Measurements from ENCODE around the gene ENPP7.
"Not testable (repeated sequence)": the region's sequence is repeated elsewhere in the genome, so short reads cannot be mapped to it uniquely, and the experiment has no call there.

Gene ENPP7

GRCh38 chr17:79754903-79755302, 24.2 kb downstream of the ENPP7 start:
- not testable (repeated sequence) for H2AFZ ChIP-seq (ENCODE audit: low read depth, low read length); H3K4me3 ChIP-seq (ENCODE audit: low read length); H3K36me3 ChIP-seq (ENCODE audit: insufficient read depth, low read length); H3K27me3 ChIP-seq (ENCODE audit: insufficient read depth, low read length); H3K9me3 ChIP-seq (ENCODE audit: low read length); H3K4me1 ChIP-seq (ENCODE audit: insufficient read depth, low read length)

- Histone ChIP-seq H3K4me1 (ENCODE audit: insufficient read depth, low read length) (no peaks in the 10 kb centered on the region), H3K36me3 (ENCODE audit: insufficient read depth, low read length) (no peaks in the 10 kb centered on the region), H2AFZ (ENCODE audit: low read depth, low read length) (no peak overlapping the region), H3K4me3 (ENCODE audit: low read length) (no peak overlapping the region), H3K9me3 (ENCODE audit: low read length) (no peaks in the 10 kb centered on the region), H3K27me3 (ENCODE audit: insufficient read depth, low read length) (no peaks in the 10 kb centered on the region)
These were observed 24.8 kb downstream of the ENPP7 start for GRCh38 chr17:79755591-79755990.

GRCh38 chr17:79757140-79757745, 26.5 kb downstream of the ENPP7 start:
- Histone ChIP-seq H3K27me3 (ENCODE audit: insufficient read depth, low read length) (no peaks in the 10 kb centered on the region), H3K36me3 (ENCODE audit: insufficient read depth, low read length) (no peaks in the 10 kb centered on the region), H3K4me3 (ENCODE audit: low read length) (no peak overlapping the region), H3K9me3 (ENCODE audit: low read length) (no peaks in the 10 kb centered on the region), H2AFZ (ENCODE audit: low read depth, low read length) (no peak overlapping the region), H3K4me1 (ENCODE audit: insufficient read depth, low read length) (no peaks in the 10 kb centered on the region)

GRCh38 chr17:79758271-79758670, 27.5 kb downstream of the ENPP7 start:
- H3K9me3 ChIP-seq (ENCODE audit: low read length), result no peaks in the 10 kb centered on the region
- no peaks in the 10 kb centered on the region for H3K27me3 ChIP-seq (ENCODE audit: insufficient read depth, low read length)
- H3K4me1 ChIP-seq (ENCODE audit: insufficient read depth, low read length), result no peaks in the 10 kb centered on the region
- H3K36me3 ChIP-seq (ENCODE audit: insufficient read depth, low read length), result no peaks in the 10 kb centered on the region
- H2AFZ ChIP-seq (ENCODE audit: low read depth, low read length), result no peak overlapping the region
- H3K4me3 ChIP-seq (ENCODE audit: low read length), result no peak overlapping the region

- Histone ChIP-seq H3K27me3 (ENCODE audit: insufficient read depth, low read length) (no peaks in the 10 kb centered on the region), H2AFZ (ENCODE audit: low read depth, low read length) (no peak overlapping the region), H3K4me1 (ENCODE audit: insufficient read depth, low read length) (no peaks in the 10 kb centered on the region), H3K9me3 (ENCODE audit: low read length) (no peaks in the 10 kb centered on the region), H3K36me3 (ENCODE audit: insufficient read depth, low read length) (no peaks in the 10 kb centered on the region), H3K4me3 (ENCODE audit: low read length) (no peak overlapping the region)
These were observed 29.6 kb downstream of the ENPP7 start for GRCh38 chr17:79760197-79760906.

GRCh38 chr17:79761894-79762589, 31.3 kb downstream of the ENPP7 start:
- Histone ChIP-seq H2AFZ (ENCODE audit: low read depth, low read length) (no peak overlapping the region), H3K36me3 (ENCODE audit: insufficient read depth, low read length) (no peaks in the 10 kb centered on the region), H3K9me3 (ENCODE audit: low read length) (no peaks in the 10 kb centered on the region), H3K4me1 (ENCODE audit: insufficient read depth, low read length) (no peaks in the 10 kb centered on the region), H3K27me3 (ENCODE audit: insufficient read depth, low read length) (no peaks in the 10 kb centered on the region), H3K4me3 (ENCODE audit: low read length) (no peak overlapping the region)

GRCh38 chr17:79765708-79766107, 35.0 kb downstream of the ENPP7 start:
- Histone ChIP-seq H3K4me1 (ENCODE audit: insufficient read depth, low read length) (no peaks in the 10 kb centered on the region), H3K4me3 (ENCODE audit: low read length) (no peak overlapping the region), H3K9me3 (ENCODE audit: low read length) (no peaks in the 10 kb centered on the region), H3K36me3 (ENCODE audit: insufficient read depth, low read length) (no peaks in the 10 kb centered on the region), H2AFZ (ENCODE audit: low read depth, low read length) (no peak overlapping the region), H3K27me3 (ENCODE audit: insufficient read depth, low read length) (no peaks in the 10 kb centered on the region)

- no peaks in the 10 kb centered on the region for H3K36me3 ChIP-seq (ENCODE audit: insufficient read depth, low read length)
These were observed 39.1 kb downstream of the ENPP7 start for GRCh38 chr17:79769570-79770506.

GRCh38 chr17:79771276-79771675, 40.5 kb downstream of the ENPP7 start:
- H3K4me3 ChIP-seq (ENCODE audit: low read length), result no peak overlapping the region
- H3K36me3 ChIP-seq (ENCODE audit: insufficient read depth, low read length), result no peaks in the 10 kb centered on the region
- H2AFZ ChIP-seq (ENCODE audit: low read depth, low read length), result no peak overlapping the region
- no peaks in the 10 kb centered on the region for H3K9me3 ChIP-seq (ENCODE audit: low read length)
- H3K27me3 ChIP-seq (ENCODE audit: insufficient read depth, low read length), result no peaks in the 10 kb centered on the region
- H3K4me1 ChIP-seq (ENCODE audit: insufficient read depth, low read length), result peaks cover 11% of the 10 kb centered on the region

More at GRCh38 chr17:79769570-79770506, 39.1 kb downstream of the ENPP7 start:
- Histone ChIP-seq H3K4me1 (ENCODE audit: insufficient read depth, low read length) (no peaks in the 10 kb centered on the region), H2AFZ (ENCODE audit: low read depth, low read length) (no peak overlapping the region), H3K9me3 (ENCODE audit: low read length) (no peaks in the 10 kb centered on the region), H3K27me3 (ENCODE audit: insufficient read depth, low read length) (no peaks in the 10 kb centered on the region), H3K4me3 (ENCODE audit: low read length) (no peak overlapping the region)

- not testable (repeated sequence) for H3K9me3 ChIP-seq (ENCODE audit: low read length)
- peaks cover 21% of the 10 kb centered on the region for H3K4me1 ChIP-seq (ENCODE audit: insufficient read depth, low read length)
These were observed 42.0 kb downstream of the ENPP7 start for GRCh38 chr17:79772726-79773125.

GRCh38 chr17:79774561-79774975, 43.8 kb downstream of the ENPP7 start:
- no peaks in the 10 kb centered on the region for H3K27me3 ChIP-seq (ENCODE audit: insufficient read depth, low read length)
- H3K9me3 ChIP-seq (ENCODE audit: low read length), result no peaks in the 10 kb centered on the region

More at GRCh38 chr17:79772726-79773125, 42.0 kb downstream of the ENPP7 start:
- not testable (repeated sequence) for H2AFZ ChIP-seq (ENCODE audit: low read depth, low read length); H3K27me3 ChIP-seq (ENCODE audit: insufficient read depth, low read length); H3K36me3 ChIP-seq (ENCODE audit: insufficient read depth, low read length); H3K4me3 ChIP-seq (ENCODE audit: low read length)

GRCh38 chr17:79775632-79776031, 44.9 kb downstream of the ENPP7 start:
- no peaks in the 10 kb centered on the region for H3K9me3 ChIP-seq (ENCODE audit: low read length)
- H3K36me3 ChIP-seq (ENCODE audit: insufficient read depth, low read length), result peaks cover 12% of the 10 kb centered on the region
- H2AFZ ChIP-seq (ENCODE audit: low read depth, low read length), result no peak overlapping the region
- H3K27me3 ChIP-seq (ENCODE audit: insufficient read depth, low read length), result no peaks in the 10 kb centered on the region
- H3K4me3 ChIP-seq (ENCODE audit: low read length), result no peak overlapping the region
- H3K4me1 ChIP-seq (ENCODE audit: insufficient read depth, low read length), result peaks cover 35% of the 10 kb centered on the region

More at GRCh38 chr17:79774561-79774975, 43.8 kb downstream of the ENPP7 start:
- peaks cover 26% of the 10 kb centered on the region for H3K4me1 ChIP-seq (ENCODE audit: insufficient read depth, low read length)
- no peak overlapping the region for H2AFZ ChIP-seq (ENCODE audit: low read depth, low read length)
- peaks cover 2% of the 10 kb centered on the region for H3K36me3 ChIP-seq (ENCODE audit: insufficient read depth, low read length)
- no peak overlapping the region for H3K4me3 ChIP-seq (ENCODE audit: low read length)
